ENCODE data around the gene RBM19.

The RBM19 gene

GRCh38 chr12:113796066-113796827, 169.9 kb downstream of the RBM19 start:
- no peak for DNase-seq

GRCh38 chr12:113795445-113795844, 170.7 kb downstream of the RBM19 start:
- no peak for DNase-seq

- DNase-seq = peak; percentile 1
These were observed 171.4 kb downstream of the RBM19 start for GRCh38 chr12:113794774-113795173.

GRCh38 chr12:113793250-113793649, 172.9 kb downstream of the RBM19 start:
- no peak for DNase-seq

GRCh38 chr12:113792450-113792849, 173.7 kb downstream of the RBM19 start:
- no peak for DNase-seq

GRCh38 chr12:113788020-113788856, 177.9 kb downstream of the RBM19 start:
- no peak for DNase-seq

- DNase-seq = no peak
These were observed 180.0 kb downstream of the RBM19 start for GRCh38 chr12:113786107-113786506.

- DNase-seq = no peak
These were observed 182.3 kb downstream of the RBM19 start for GRCh38 chr12:113783811-113784210.

GRCh38 chr12:113782873-113783272, 183.3 kb downstream of the RBM19 start:
- no peak for DNase-seq

- no peak for DNase-seq
These were observed 184.5 kb downstream of the RBM19 start for GRCh38 chr12:113781415-113782198.

GRCh38 chr12:113779774-113780173, 186.4 kb downstream of the RBM19 start:
- no peak for DNase-seq

GRCh38 chr12:113778432-113779132, 187.5 kb downstream of the RBM19 start:
- DNase-seq = no peak

- no peak for DNase-seq
These were observed 188.4 kb downstream of the RBM19 start for GRCh38 chr12:113777751-113778150.

GRCh38 chr12:113776536-113776935, 189.6 kb downstream of the RBM19 start:
- no peak for DNase-seq

- no peak for DNase-seq
These were observed 191.6 kb downstream of the RBM19 start for GRCh38 chr12:113774526-113774925.

GRCh38 chr12:113772505-113773030, 193.6 kb downstream of the RBM19 start:
- no peak for DNase-seq

GRCh38 chr12:113770389-113770865, 195.7 kb downstream of the RBM19 start:
- DNase-seq = no peak

GRCh38 chr12:113769305-113769704, 196.8 kb downstream of the RBM19 start:
- no peak for DNase-seq

- no peak for DNase-seq
These were observed 197.3 kb downstream of the RBM19 start for GRCh38 chr12:113768850-113769249.

GRCh38 chr12:113766879-113767878, 198.9 kb downstream of the RBM19 start:
- DNase-seq = no peak
